Left hindlimb (tissue), 1 donor: Measurements from ENCODE around the gene LRIG2.
"Not testable (repeated sequence)": the region's sequence is repeated elsewhere in the genome, so short reads cannot be mapped to it uniquely, and the experiment has no call there.

Experiments used
- DNase-seq: peaks from one replicate; pipeline ENCODE4 v3.0.0-alpha.2; 2018

Gene LRIG2

GRCh38 chr1:113072757-113073478 lies at the start of gene LRIG2:
Gene LRIG2, plus strand, starts transcription at chr1:113073198. Its CDS starts 209 bp downstream, at chr1:113073407.
- peak; percentile 97 for DNase-seq

GRCh38 chr1:113023316-113023715 lies 49.7 kb upstream of the LRIG2 start:
- not testable (repeated sequence) for DNase-seq

GRCh38 chr1:113027007-113027406 lies 46.0 kb upstream of the LRIG2 start:
- no peak for DNase-seq

GRCh38 chr1:113027449-113027848 lies 45.5 kb upstream of the LRIG2 start:
- no peak for DNase-seq

- DNase-seq = no peak
These were observed 43.2 kb upstream of the LRIG2 start for GRCh38 chr1:113029822-113030221.

- no peak for DNase-seq
These were observed 41.6 kb upstream of the LRIG2 start for GRCh38 chr1:113031171-113031933.

- no peak for DNase-seq
These were observed 37.9 kb upstream of the LRIG2 start for GRCh38 chr1:113035086-113035485.

GRCh38 chr1:113036639-113037321 lies 36.2 kb upstream of the LRIG2 start:
- no peak for DNase-seq

GRCh38 chr1:113040041-113040440 lies 33.0 kb upstream of the LRIG2 start:
- no peak for DNase-seq

GRCh38 chr1:113040718-113041412 lies 32.1 kb upstream of the LRIG2 start:
- no peak for DNase-seq

GRCh38 chr1:113041569-113042284 lies 31.3 kb upstream of the LRIG2 start:
- no peak for DNase-seq

GRCh38 chr1:113042285-113043143 lies 30.5 kb upstream of the LRIG2 start:
- peak; percentile 81 for DNase-seq

- DNase-seq = not testable (repeated sequence)
These were observed 29.9 kb upstream of the LRIG2 start for GRCh38 chr1:113043144-113043488.

GRCh38 chr1:113046569-113046968 lies 26.4 kb upstream of the LRIG2 start:
- no peak for DNase-seq

GRCh38 chr1:113048064-113048463 lies 24.9 kb upstream of the LRIG2 start:
- no peak for DNase-seq

GRCh38 chr1:113053344-113054126 lies 19.5 kb upstream of the LRIG2 start:
- DNase-seq = no peak

- no peak for DNase-seq
These were observed 17.4 kb upstream of the LRIG2 start for GRCh38 chr1:113055570-113055969.

- DNase-seq = no peak
These were observed 16.0 kb upstream of the LRIG2 start for GRCh38 chr1:113057006-113057405.

- DNase-seq = no peak
These were observed 13.9 kb upstream of the LRIG2 start for GRCh38 chr1:113058941-113059706.

- not testable (repeated sequence) for DNase-seq
These were observed 9.5 kb upstream of the LRIG2 start for GRCh38 chr1:113063456-113063855.
